Activated naive CD4-positive, alpha-beta T cell treated with anti-CD3 and anti-CD28 coated beads, Interleukin-2, amount 50 U/mL, for 72 hours (primary cell): ENCODE results near the gene NACC2. TPM values are rescaled to one million over a fixed set of nuclear protein-coding genes. Genes with fewer than 3 reads are reported as not detected.

ENCODE experiments used
- ATAC-seq, 2 donors: fragments of 150-1000 bp; cut with Tn5 transposase; 2 replicates each; pipeline ENCODE4 v1.10.0; 2021; ENCODE audit warnings: mild to moderate bottlenecking in 2 of 2, moderate library complexity in 2 of 2
- DNase-seq, 2 donors: peaks; one replicate each; pipeline ENCODE4 v3.0.0; 2021 to 2022; ENCODE audit warnings: low spot score in 2 of 2
- H3K27ac Mint-ChIP-seq, 2 donors: one replicate each; pipeline ENCODE4 v1.8.0; 2022; ENCODE audit warnings: mild to moderate bottlenecking in 2 of 2, mixed read lengths in 2 of 2
- H3K36me3 Mint-ChIP-seq, 2 donors: one replicate each; pipeline ENCODE4 v1.8.0; 2022; ENCODE audit warnings: mixed read lengths in 2 of 2
- H3K9me3 Mint-ChIP-seq, 2 donors: one replicate each; pipeline ENCODE4 v1.8.0; 2022; ENCODE audit warnings: mixed read lengths in 2 of 2
- total RNA-seq, 2 donors: library from RNA; stranded (reverse); gene quantifications; one replicate each; pipeline ENCODE4 v1.2.3, GENCODE V29; 2022

NACC2 gene
- total RNA-seq, 2 donors from 2014 or later: 4.5 to 10.0 TPM

GRCh38 chr9:136090768-136091581 is 4.1 kb downstream of the NACC2 start:
- Mint-ChIP-seq H3K27ac (peak overlapping the region in 1 of 2 donors; percentile 62), H3K36me3 (no peaks in the 10 kb centered on the region), H3K9me3 (no peaks in the 10 kb centered on the region)
- ATAC-seq: no peak
- no peak for DNase-seq

- no peak for ATAC-seq
- Mint-ChIP-seq H3K27ac (peak overlapping the region in 1 of 2 donors; percentile 39), H3K9me3 (no peaks in the 10 kb centered on the region), H3K36me3 (no peaks in the 10 kb centered on the region)
- DNase-seq: no peak
Measured at GRCh38 chr9:136090056-136090735, 4.9 kb downstream of the NACC2 start.

GRCh38 chr9:136089697-136090045 is 5.4 kb downstream of the NACC2 start:
- Mint-ChIP-seq H3K27ac (peak overlapping the region; percentile 4 to 39), H3K9me3 (no peaks in the 10 kb centered on the region), H3K36me3 (no peaks in the 10 kb centered on the region)
- no peak for DNase-seq
- no peak for ATAC-seq

GRCh38 chr9:136088939-136089696 is 6.0 kb downstream of the NACC2 start:
- DNase-seq (peak in 1 of 2 donors; percentile 47), ATAC-seq (peak in 1 of 2 donors; percentile 32)
- no peaks in the 10 kb centered on the region for H3K9me3 Mint-ChIP-seq

GRCh38 chr9:136088481-136088938 is 6.6 kb downstream of the NACC2 start:
- no peaks in the 10 kb centered on the region for H3K9me3 Mint-ChIP-seq
- ATAC-seq: peak in 1 of 2 donors; percentile 7
- no peak overlapping the region for H3K27ac Mint-ChIP-seq
- H3K36me3 Mint-ChIP-seq: no peaks in the 10 kb centered on the region
- peak in 1 of 2 donors; percentile 52 for DNase-seq

More at GRCh38 chr9:136088939-136089696, 6.0 kb downstream of the NACC2 start:
- H3K27ac Mint-ChIP-seq: peak overlapping the region; percentile 4 to 39
- H3K36me3 Mint-ChIP-seq: no peaks in the 10 kb centered on the region

- no peaks in the 10 kb centered on the region for H3K9me3 Mint-ChIP-seq
- peak in 1 of 2 donors; percentile 46 for DNase-seq
- no peak for ATAC-seq
- H3K36me3 Mint-ChIP-seq: no peaks in the 10 kb centered on the region
- no peak overlapping the region for H3K27ac Mint-ChIP-seq
Measured at GRCh38 chr9:136087741-136088480, 7.2 kb downstream of the NACC2 start.

- H3K36me3 Mint-ChIP-seq: no peaks in the 10 kb centered on the region
- ATAC-seq (no peak), DNase-seq (peak in 1 of 2 donors; percentile 44)
- no peaks in the 10 kb centered on the region for H3K9me3 Mint-ChIP-seq
- H3K27ac Mint-ChIP-seq: no peak overlapping the region
Measured at GRCh38 chr9:136086951-136087740, 7.9 kb downstream of the NACC2 start.

GRCh38 chr9:136086213-136086881 is 8.7 kb downstream of the NACC2 start:
- Mint-ChIP-seq H3K9me3 (no peaks in the 10 kb centered on the region), H3K27ac (no peak overlapping the region), H3K36me3 (no peaks in the 10 kb centered on the region)
- ATAC-seq (no peak), DNase-seq (peak in 1 of 2 donors; percentile 50)

GRCh38 chr9:136085815-136086212 is 9.3 kb downstream of the NACC2 start:
- no peaks in the 10 kb centered on the region for H3K36me3 Mint-ChIP-seq
- no peak for ATAC-seq
- peak in 1 of 2 donors; percentile 47 for DNase-seq
- no peaks in the 10 kb centered on the region for H3K9me3 Mint-ChIP-seq
- H3K27ac Mint-ChIP-seq: no peak overlapping the region

- Mint-ChIP-seq H3K27ac (peak overlapping the region in 1 of 2 donors; percentile 55), H3K36me3 (no peaks in the 10 kb centered on the region), H3K9me3 (no peaks in the 10 kb centered on the region)
- DNase-seq: no peak
- ATAC-seq: no peak
Measured at GRCh38 chr9:136084063-136084944, 10.8 kb downstream of the NACC2 start.

- H3K27ac Mint-ChIP-seq: no peak overlapping the region
- no peaks in the 10 kb centered on the region for H3K9me3 Mint-ChIP-seq
- H3K36me3 Mint-ChIP-seq: no peaks in the 10 kb centered on the region
- ATAC-seq (no peak), DNase-seq (no peak)
Measured at GRCh38 chr9:136083558-136084062, 11.5 kb downstream of the NACC2 start.

GRCh38 chr9:136082496-136083361 is 12.4 kb downstream of the NACC2 start:
- ATAC-seq: no peak
- DNase-seq: no peak
- Mint-ChIP-seq H3K27ac (peak overlapping the region in 1 of 2 donors; percentile 18), H3K36me3 (no peaks in the 10 kb centered on the region), H3K9me3 (no peaks in the 10 kb centered on the region)

- Mint-ChIP-seq H3K9me3 (no peaks in the 10 kb centered on the region), H3K27ac (no peak overlapping the region), H3K36me3 (no peaks in the 10 kb centered on the region)
- ATAC-seq (no peak), DNase-seq (no peak)
Measured at GRCh38 chr9:136081826-136082495, 13.1 kb downstream of the NACC2 start.
